ENCODE results near the gene LIPE. TPM values are rescaled to one million over a fixed set of nuclear protein-coding genes. Genes with fewer than 3 reads are reported as not detected.

The LIPE gene
- total RNA-seq, 4 donors from 2014 or later = 77.1 to 717 (median 234) TPM

DNA sequence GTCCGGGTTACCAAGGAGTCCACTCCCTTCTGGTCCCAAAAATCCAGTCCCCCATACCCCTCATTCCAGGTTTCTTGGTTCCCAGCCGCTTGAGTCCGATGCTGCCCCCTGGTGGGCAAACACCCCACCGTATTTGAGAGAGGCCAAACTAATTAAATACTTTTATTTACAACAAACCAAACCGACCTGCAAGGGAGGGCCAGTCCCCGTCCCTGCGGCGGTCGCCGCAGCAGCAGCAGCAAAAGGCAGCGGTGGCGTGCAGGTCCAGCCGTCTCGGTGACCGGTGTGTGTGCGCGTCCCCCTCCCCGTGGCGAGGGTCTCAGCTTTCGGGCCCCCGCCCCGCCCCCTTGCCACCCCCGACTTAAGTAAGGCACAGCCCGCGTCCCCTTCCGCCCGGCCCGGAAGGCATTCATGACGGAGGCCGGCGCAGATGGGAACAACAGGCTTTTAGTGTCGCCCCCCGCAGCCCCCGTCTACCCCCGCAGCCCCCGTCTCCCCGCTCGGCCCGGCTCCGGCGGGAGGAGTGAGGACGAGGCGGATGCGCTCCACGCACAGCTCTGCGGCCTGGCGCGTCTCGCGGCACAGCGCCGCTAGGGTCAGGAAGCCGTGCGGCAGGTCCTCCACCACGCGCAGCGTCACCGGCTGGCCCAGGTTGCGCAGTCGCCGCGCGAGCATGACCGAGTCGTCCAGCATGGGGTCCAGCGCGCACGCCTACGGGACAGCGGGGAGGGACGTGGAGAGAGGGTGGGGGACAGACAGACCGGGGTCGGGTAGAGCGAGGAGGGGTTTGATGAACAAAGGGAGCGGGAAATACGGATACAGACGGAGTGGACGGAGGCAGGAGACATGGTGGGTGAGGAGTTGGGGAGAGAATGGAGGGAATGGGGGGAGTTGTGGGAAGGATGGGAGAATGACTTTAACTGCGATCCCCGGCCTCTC, 25.6 kb downstream of the LIPE start:
- no peaks in the 10 kb centered on the region for H3K27me3 ChIP-seq
- peak overlapping the region in 3 of 4 donors; percentile 52 to 70 (median 69) for H3K27ac ChIP-seq
- DNase-seq (ENCODE audit: low spot score in 2 of 2) = peak; percentile 78 to 92
- no peak for TF ChIP-seq EP300 (IDR thresholded peaks at IDR 0.05)
- TF ChIP-seq, protein P1, sequence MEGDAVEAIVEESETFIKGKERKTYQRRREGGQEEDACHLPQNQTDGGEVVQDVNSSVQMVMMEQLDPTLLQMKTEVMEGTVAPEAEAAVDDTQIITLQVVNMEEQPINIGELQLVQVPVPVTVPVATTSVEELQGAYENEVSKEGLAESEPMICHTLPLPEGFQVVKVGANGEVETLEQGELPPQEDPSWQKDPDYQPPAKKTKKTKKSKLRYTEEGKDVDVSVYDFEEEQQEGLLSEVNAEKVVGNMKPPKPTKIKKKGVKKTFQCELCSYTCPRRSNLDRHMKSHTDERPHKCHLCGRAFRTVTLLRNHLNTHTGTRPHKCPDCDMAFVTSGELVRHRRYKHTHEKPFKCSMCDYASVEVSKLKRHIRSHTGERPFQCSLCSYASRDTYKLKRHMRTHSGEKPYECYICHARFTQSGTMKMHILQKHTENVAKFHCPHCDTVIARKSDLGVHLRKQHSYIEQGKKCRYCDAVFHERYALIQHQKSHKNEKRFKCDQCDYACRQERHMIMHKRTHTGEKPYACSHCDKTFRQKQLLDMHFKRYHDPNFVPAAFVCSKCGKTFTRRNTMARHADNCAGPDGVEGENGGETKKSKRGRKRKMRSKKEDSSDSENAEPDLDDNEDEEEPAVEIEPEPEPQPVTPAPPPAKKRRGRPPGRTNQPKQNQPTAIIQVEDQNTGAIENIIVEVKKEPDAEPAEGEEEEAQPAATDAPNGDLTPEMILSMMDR (IDR thresholded peaks at IDR 0.05) = peak; percentile 76 to 90 (median 81)
- H3K4me3 ChIP-seq = peak overlapping the region; percentile 45 to 78 (median 62)
- H3K36me3 ChIP-seq = peaks cover 0 to 16% (median 0%) of the 10 kb centered on the region in 3 donors
- peaks cover 0 to 31% (median 11%) of the 10 kb centered on the region in 4 donors for H3K4me1 ChIP-seq
- WGBS, 2 donors = 1% methylated on average over 42 to 64 of the region's 80 CpGs
- no peaks in the 10 kb centered on the region for H3K9me3 ChIP-seq

DNA sequence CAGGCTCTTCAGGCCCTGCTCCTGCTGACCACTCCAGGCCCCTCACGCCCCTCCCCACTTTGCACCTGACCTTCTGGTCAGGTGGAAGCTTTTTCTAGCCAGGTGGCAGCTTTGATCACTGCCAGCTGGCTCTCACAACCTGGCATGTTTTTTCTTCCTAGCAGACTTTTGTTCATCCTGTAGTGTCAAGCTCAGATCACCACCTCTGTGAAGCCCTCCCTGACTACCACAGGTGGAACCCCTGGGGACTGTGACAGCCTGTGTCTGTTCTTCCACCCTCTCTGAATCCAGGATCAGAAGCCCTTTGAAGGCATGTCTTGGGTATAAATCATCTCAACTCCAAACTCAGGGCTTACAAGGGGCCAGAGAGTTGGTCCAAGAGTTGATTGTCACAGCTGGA, 26.8 kb downstream of the LIPE start:
- Histone ChIP-seq H3K27me3 (no peaks in the 10 kb centered on the region), H3K27ac (no peak overlapping the region), H3K4me1 (peaks cover 0 to 37% (median 11%) of the 10 kb centered on the region in 4 donors), H3K36me3 (peaks cover 0 to 4% (median 0%) of the 10 kb centered on the region in 3 donors), H3K9me3 (no peaks in the 10 kb centered on the region), H3K4me3 (no peak overlapping the region)
- no peak for DNase-seq (ENCODE audit: low spot score in 2 of 2)
- WGBS, 2 donors = 87 to 91% methylated on average over 1 of the region's 1 CpG
- no peak for TF ChIP-seq POLR2A (IDR thresholded peaks at IDR 0.05)

DNA sequence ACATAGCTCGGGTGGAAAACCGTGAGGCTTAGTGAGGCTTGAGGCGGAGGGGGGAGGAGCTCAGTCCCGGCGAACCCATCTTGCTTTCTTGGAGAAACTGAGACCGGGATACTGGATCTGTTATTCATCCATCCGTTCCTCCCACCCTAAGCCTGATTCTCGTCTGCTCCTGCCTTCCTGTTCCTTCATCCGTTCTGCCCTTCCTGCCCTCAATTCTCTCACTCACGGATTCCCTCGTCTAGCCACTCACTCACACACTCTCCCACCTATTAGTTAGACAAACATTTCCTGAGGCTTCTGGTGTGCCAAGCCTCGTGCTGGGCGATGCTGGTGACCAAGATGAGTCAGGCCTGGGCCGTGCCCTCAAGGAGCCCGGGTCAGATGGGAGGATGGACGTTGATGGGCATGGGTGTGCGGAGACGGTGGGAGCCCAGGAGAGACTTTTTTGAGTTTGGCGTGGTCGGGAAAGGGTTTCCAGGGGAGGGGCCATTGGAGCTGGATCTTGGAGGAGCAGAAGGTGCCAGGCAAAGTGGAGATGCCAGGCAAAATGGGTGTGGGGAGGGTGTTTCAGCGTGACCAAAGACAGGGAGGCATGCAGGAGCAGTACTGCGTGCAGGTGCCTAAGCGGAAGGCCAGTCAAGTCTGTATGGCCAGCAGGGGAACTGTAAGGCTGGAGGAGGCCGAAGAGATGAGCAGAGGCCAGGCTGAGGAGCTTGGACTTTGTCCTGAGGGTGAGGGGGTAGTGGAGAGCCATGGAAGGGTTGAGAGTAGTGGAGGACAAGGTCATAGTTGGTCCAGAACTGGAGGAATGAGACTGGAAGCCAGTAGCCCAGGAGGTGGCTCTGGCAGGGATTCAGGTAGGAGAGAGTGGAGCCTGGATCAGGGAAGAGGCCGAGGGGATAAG, 29.7 kb downstream of the LIPE start:
- TF ChIP-seq, protein P1 (IDR thresholded peaks at IDR 0.05) = no peak
- TF ChIP-seq EP300 (IDR thresholded peaks at IDR 0.05) = no peak
- TF ChIP-seq POLR2A (IDR thresholded peaks at IDR 0.05) = no peak

DNA sequence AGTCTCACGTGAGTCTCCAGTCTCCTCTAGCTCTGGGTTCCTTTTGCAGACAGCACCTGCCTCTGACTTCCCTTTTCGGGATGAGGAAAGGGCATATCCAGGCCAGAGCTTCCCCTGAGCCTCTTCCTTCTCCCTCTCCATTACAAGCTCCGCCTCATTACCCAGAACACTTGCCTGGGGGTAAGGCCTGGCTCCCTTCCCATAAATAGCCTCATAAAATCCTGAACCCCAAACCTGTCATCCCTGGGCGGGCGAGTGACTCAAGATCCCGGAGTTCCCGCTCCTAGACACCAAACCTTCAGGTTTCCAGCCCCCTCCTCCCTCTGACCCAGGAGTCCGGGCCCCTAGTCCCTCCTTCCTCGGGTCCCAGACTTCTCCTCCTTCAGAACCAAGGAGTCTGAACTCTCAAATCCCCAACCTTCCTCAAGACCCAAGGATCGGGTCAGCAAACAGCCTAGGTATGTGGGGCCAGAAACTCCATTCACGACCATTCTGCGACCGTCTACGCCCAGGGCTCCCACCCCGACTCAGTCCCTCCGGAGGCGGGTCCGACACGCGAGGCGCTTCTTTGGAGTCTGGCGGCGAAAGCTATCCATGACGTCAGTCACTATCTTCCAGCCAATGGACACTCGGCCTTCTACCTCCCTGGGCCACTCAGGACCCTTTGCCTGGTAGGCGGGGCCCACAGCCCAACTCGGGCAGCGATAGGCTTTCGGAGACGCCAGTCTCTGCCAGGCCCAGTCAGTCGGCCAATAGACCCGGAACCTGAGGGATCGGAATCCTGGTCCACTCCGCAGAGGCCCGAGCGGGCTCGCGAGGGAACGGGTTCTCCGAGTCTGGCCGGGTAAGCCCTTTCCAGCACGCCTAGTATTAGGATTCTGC, 30.6 kb downstream of the LIPE start:
- H3K36me3 ChIP-seq = no peaks in the 10 kb centered on the region
- DNase-seq (ENCODE audit: low spot score in 2 of 2) = peak; percentile 93 to 96
- no peaks in the 10 kb centered on the region for H3K9me3 ChIP-seq
- no peaks in the 10 kb centered on the region for H3K27me3 ChIP-seq
- TF ChIP-seq POLR2A (IDR thresholded peaks at IDR 0.05) (peak in 1 of 2 donors; percentile 78), EP300 (IDR thresholded peaks at IDR 0.05) (peak; percentile 83 to 84)
- TF ChIP-seq, protein P1 (IDR thresholded peaks at IDR 0.05) = peak in 1 of 5 experiments; percentile 25
- H3K4me1 ChIP-seq = peaks cover 0 to 24% (median 11%) of the 10 kb centered on the region in 4 donors
- peak overlapping the region; percentile 79 to 88 (median 86) for H3K27ac ChIP-seq
- WGBS, 2 donors = 4% methylated on average over 40 to 42 of the region's 42 CpGs
- H3K4me3 ChIP-seq = peak overlapping the region; percentile 30 to 54 (median 52)

More for the DNA sequence above, 29.7 kb downstream of the LIPE start:
- H3K27me3 ChIP-seq = no peaks in the 10 kb centered on the region
- 21 to 23% methylated on average over 25 of the region's 25 CpGs for WGBS, 2 donors
- no peaks in the 10 kb centered on the region for H3K9me3 ChIP-seq
- H3K36me3 ChIP-seq = no peaks in the 10 kb centered on the region
- no peak for DNase-seq (ENCODE audit: low spot score in 2 of 2)
- peak overlapping the region; percentile 30 to 54 (median 52) for H3K4me3 ChIP-seq
- H3K4me1 ChIP-seq = peaks cover 0 to 33% (median 11%) of the 10 kb centered on the region in 4 donors
- H3K27ac ChIP-seq = peak overlapping the region; percentile 79 to 88 (median 86)

Measured in tibial nerve (tissue), 4 donors.